ENCODE data around the gene PPM1B.

The PPM1B gene

DNA sequence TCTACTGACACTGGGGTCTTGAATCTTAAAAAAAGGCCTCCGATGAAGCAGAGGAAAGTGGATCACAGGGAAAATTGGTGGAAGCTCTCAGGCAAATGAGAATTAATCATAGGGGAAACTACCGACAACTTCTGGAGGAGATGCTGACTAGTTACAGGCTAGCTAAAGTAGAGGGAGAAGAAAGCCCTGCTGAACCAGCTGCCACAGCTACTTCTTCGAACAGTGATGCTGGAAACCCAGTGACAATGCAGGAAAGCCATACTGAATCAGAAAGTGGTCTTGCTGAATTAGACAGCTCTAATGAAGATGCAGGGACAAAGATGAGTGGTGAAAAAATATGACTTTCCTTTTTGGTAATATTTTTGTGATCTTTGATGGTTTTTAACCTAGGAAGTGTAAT is 61.7 kb downstream of the PPM1B start:
- Histone ChIP-seq H3K27ac (peak overlapping the region; percentile 3), H3K9me3 (no peaks in the 10 kb centered on the region), H3K27me3 (no peaks in the 10 kb centered on the region), H3K36me3 (peaks cover 47% of the 10 kb centered on the region), H3K4me3 (ENCODE audit: low read depth in 1 of 2, low read length in 1 of 2) (no peak overlapping the region), H3K4me1 (ENCODE audit: control insufficient read depth in 1 of 2, insufficient read depth in 1 of 2, low read depth in 1 of 2, low read length in 1 of 2) (no peaks in the 10 kb centered on the region)
- TF ChIP-seq, protein P1, sequence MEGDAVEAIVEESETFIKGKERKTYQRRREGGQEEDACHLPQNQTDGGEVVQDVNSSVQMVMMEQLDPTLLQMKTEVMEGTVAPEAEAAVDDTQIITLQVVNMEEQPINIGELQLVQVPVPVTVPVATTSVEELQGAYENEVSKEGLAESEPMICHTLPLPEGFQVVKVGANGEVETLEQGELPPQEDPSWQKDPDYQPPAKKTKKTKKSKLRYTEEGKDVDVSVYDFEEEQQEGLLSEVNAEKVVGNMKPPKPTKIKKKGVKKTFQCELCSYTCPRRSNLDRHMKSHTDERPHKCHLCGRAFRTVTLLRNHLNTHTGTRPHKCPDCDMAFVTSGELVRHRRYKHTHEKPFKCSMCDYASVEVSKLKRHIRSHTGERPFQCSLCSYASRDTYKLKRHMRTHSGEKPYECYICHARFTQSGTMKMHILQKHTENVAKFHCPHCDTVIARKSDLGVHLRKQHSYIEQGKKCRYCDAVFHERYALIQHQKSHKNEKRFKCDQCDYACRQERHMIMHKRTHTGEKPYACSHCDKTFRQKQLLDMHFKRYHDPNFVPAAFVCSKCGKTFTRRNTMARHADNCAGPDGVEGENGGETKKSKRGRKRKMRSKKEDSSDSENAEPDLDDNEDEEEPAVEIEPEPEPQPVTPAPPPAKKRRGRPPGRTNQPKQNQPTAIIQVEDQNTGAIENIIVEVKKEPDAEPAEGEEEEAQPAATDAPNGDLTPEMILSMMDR (IDR thresholded peaks at IDR 0.05), result no peak

DNA sequence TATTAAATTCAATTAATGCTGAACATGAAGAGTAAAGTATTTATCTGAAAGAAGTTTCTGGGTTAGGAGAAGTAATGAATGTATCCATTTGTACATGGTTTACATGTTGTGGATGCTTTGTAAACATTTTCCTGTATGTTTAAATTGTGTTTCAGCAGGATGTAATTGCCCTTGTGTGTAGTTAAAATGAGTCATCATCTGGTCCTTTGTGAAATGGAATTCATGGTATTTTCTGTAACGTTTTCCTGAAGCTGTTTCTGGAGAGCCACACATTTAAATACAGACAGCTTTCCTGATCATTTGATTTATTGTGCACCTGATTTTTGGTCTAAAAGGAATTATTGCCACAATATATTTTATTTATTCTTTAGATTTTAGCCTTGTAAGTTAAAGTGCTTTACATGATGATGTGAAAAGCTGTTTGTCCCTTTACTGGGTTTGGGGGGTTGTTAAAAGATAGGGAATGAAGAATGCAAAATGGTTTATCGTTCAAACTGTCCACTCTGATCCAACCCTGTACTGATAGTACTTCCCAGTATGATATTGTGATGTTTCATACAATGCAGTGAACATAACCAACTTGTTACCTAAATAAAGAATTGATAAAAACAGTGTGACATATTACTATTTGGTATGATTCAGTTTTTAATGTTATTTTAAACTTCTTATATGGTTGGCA is 64.9 kb downstream of the PPM1B start:
- Histone ChIP-seq H3K4me1 (ENCODE audit: control insufficient read depth in 1 of 2, insufficient read depth in 1 of 2, low read depth in 1 of 2, low read length in 1 of 2) (peaks cover 7 to 15% of the 10 kb centered on the region in 2 experiments), H3K4me3 (ENCODE audit: low read depth in 1 of 2, low read length in 1 of 2) (no peak overlapping the region), H3K36me3 (peaks cover 34% of the 10 kb centered on the region), H3K9me3 (no peaks in the 10 kb centered on the region), H3K27me3 (no peaks in the 10 kb centered on the region), H3K27ac (no peak overlapping the region)
- TF ChIP-seq, protein P1 (IDR thresholded peaks at IDR 0.05), result no peak

DNA sequence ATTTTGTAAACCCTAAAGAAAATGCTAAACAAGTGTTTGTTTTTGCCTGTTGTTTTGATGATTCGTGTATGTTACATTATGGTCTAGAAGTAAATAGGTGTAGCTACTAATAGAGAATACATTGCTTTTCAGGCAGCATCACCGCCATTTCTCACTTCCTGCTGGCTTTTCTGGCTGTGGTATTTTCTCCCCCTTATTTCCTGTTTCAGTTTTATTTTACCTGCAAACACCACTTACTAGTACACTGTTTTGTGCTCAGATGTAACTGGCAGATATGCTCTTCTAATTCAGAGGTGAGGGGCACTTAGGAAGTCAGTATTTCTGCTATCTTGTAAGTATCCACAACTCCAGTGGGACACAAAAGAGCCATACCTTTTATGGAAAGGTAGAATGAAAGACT is 68.5 kb downstream of the PPM1B start:
- H3K4me3 ChIP-seq (ENCODE audit: low read depth in 1 of 2, low read length in 1 of 2), result no peak overlapping the region
- H3K9me3 ChIP-seq, result no peaks in the 10 kb centered on the region
- H3K36me3 ChIP-seq, result peaks cover 10% of the 10 kb centered on the region
- no peaks in the 10 kb centered on the region for H3K27me3 ChIP-seq
- peaks cover 7 to 15% of the 10 kb centered on the region in 2 experiments for H3K4me1 ChIP-seq (ENCODE audit: control insufficient read depth in 1 of 2, insufficient read depth in 1 of 2, low read depth in 1 of 2, low read length in 1 of 2)
- TF ChIP-seq, protein P1 (IDR thresholded peaks at IDR 0.05), result no peak
- H3K27ac ChIP-seq, result peak overlapping the region; percentile 43

DNA sequence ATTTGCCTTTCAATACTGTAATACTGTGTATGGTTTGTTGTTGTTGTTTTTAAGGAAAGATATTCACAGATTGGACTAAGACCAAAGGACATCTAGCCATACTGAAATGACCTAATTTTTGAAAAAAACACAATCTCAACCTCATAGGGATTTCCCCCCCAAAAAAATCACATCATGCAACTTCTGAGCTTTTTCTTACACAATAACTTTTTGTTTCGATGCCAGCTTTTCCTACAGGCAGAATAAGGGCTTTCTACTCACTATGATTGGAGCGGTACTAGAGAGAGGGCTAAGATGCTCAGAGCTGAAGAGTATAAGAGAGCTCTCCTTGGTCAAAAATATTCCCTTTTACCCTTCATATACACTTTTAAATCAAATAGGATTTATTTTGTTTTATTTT is 74.2 kb downstream of the PPM1B start:
- H3K36me3 ChIP-seq, result no peaks in the 10 kb centered on the region
- no peak overlapping the region for H3K27ac ChIP-seq
- H3K9me3 ChIP-seq, result no peaks in the 10 kb centered on the region
- no peaks in the 10 kb centered on the region for H3K27me3 ChIP-seq
- TF ChIP-seq, protein P1 (IDR thresholded peaks at IDR 0.05), result no peak
- H3K4me3 ChIP-seq (ENCODE audit: low read depth in 1 of 2, low read length in 1 of 2), result no peak overlapping the region
- peaks cover 38 to 39% of the 10 kb centered on the region in 2 experiments for H3K4me1 ChIP-seq (ENCODE audit: control insufficient read depth in 1 of 2, insufficient read depth in 1 of 2, low read depth in 1 of 2, low read length in 1 of 2)

DNA sequence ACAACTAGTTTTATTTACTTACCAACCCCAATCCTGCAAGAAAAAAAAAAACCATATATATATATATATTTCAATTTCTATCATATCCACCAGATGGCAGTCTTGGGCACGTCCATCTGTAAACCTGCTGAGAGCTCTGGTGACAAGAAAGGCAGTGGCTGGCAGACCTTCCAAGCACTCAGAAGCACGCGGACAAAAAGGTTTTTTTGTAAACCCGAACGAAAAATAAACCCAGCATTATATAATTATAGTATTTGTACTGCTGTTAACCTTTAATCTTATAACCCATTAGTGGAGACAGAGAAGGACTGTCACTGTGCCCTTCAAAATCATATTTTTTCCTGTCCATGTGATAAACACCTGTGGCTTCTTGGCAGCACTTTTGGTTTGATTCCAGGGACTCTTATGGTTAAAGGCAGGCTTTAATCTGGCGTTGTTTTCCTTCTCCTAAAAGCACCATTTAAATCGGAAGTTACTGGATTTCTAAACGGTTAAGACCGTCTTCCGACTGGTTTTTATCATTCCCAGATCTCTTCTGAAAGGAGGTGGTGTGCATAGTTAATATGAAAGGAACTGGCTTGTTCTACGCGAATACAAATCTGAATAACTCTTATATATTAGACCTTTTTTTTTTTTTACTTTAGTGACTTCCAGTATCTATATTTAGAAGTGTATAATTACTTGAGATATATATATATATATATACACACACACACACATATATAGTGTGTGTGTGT is 75.6 kb downstream of the PPM1B start:
- Histone ChIP-seq H3K27me3 (no peaks in the 10 kb centered on the region), H3K27ac (peak overlapping the region; percentile 67), H3K36me3 (no peaks in the 10 kb centered on the region), H3K4me1 (ENCODE audit: control insufficient read depth in 1 of 2, insufficient read depth in 1 of 2, low read depth in 1 of 2, low read length in 1 of 2) (peaks cover 40 to 42% of the 10 kb centered on the region in 2 experiments), H3K4me3 (ENCODE audit: low read depth in 1 of 2, low read length in 1 of 2) (peak overlapping the region in 1 of 2 experiments; percentile 2), H3K9me3 (no peaks in the 10 kb centered on the region)
- TF ChIP-seq, protein P1 (IDR thresholded peaks at IDR 0.05), result no peak

Measured in neutrophil (primary cell).